AG04450 (cell line): ENCODE results near the gene MTMR3. TPM values are rescaled to one million over a fixed set of nuclear protein-coding genes. Genes with fewer than 3 reads are reported as not detected.

Experiments
- CTCF ChIA-PET: fragments of 300-600, 350-600 bp; formaldehyde crosslinking; extraction: SDS; loops from one replicate; lab custom pipeline; 2022; ENCODE audit warnings: antibody characterized with exemption, inconsistent platforms; lab: Charles Lee
- POLR2A ChIA-PET: fragments of 350-600 bp; formaldehyde crosslinking; extraction: SDS; loops from one replicate; lab custom pipeline; 2021; ENCODE audit warnings: antibody characterized with exemption, inconsistent platforms; lab: Yijun Ruan, JAX
- DNase-seq: peaks from one replicate; pipeline ENCODE4 v3.0.0-alpha.2; 2011; ENCODE audit warnings: low read depth, low spot score
- H3K27ac ChIP-seq: one replicate; pipeline ENCODE4 v1.5.1; 2012; ENCODE audit warnings: low read depth, low read length, control low read depth
- H3K27me3 ChIP-seq: one replicate; pipeline ENCODE4 v1.6.0; 2012; ENCODE audit warnings: low read length; ENCODE audit not compliant: control insufficient read depth, insufficient read depth
- H3K4me3 ChIP-seq: 2 replicates; pipeline ENCODE4 v1.5.1; 2011; ENCODE audit warnings: mild to moderate bottlenecking, low read depth, low read length, control low read depth
- H3K9me3 ChIP-seq: 2 replicates; pipeline ENCODE4 v1.5.1; 2012; ENCODE audit warnings: low read length; ENCODE audit not compliant: control insufficient read depth, insufficient read depth
- polyA plus RNA-seq: library from polyadenylated mRNA; depleted of rRNA; stranded (reverse); fragments of >200 nt; gene quantifications from 2 replicates; pipeline ENCODE4 v1.2.3, GENCODE V29; 2011
- TF ChIP-seq, protein P1 (sequence below): IDR thresholded peaks from 2 replicates; pipeline ENCODE4 v1.5.1; 2011; ENCODE audit warnings: low read depth, low read length, control low read depth, inconsistent platforms

The MTMR3 gene
- polyA plus RNA-seq, 1 experiment: 27.8 TPM

DNA sequence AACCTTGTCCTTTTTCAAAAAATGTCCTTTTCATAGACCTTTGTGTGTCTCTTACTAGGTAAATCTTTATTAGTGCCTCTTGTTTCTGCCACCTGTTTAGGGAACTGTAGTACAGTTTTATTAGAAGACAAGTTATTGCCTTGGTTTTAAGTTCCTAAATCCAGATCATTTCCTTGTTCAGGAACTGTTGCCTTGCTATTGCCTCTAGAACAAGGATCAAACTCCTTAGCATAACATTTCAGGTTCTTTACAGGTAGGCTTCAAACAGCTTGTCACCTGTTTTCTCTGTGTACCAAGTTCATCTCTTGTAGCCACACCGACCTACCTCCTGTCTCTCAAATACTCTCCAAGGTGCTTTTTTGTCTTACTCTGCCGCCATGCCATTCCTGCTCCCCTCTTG lies 75.2 kb downstream of the MTMR3 start:
- H3K4me3 ChIP-seq: no peak overlapping the region
- POLR2A ChIA-PET: no interaction called here
- H3K27ac ChIP-seq: no peak overlapping the region
- TF ChIP-seq, protein P1, sequence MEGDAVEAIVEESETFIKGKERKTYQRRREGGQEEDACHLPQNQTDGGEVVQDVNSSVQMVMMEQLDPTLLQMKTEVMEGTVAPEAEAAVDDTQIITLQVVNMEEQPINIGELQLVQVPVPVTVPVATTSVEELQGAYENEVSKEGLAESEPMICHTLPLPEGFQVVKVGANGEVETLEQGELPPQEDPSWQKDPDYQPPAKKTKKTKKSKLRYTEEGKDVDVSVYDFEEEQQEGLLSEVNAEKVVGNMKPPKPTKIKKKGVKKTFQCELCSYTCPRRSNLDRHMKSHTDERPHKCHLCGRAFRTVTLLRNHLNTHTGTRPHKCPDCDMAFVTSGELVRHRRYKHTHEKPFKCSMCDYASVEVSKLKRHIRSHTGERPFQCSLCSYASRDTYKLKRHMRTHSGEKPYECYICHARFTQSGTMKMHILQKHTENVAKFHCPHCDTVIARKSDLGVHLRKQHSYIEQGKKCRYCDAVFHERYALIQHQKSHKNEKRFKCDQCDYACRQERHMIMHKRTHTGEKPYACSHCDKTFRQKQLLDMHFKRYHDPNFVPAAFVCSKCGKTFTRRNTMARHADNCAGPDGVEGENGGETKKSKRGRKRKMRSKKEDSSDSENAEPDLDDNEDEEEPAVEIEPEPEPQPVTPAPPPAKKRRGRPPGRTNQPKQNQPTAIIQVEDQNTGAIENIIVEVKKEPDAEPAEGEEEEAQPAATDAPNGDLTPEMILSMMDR: no peak
- CTCF ChIA-PET: no interaction called here
- no peaks in the 10 kb centered on the region for H3K9me3 ChIP-seq
- H3K27me3 ChIP-seq: no peaks in the 10 kb centered on the region
- DNase-seq: no peak

DNA sequence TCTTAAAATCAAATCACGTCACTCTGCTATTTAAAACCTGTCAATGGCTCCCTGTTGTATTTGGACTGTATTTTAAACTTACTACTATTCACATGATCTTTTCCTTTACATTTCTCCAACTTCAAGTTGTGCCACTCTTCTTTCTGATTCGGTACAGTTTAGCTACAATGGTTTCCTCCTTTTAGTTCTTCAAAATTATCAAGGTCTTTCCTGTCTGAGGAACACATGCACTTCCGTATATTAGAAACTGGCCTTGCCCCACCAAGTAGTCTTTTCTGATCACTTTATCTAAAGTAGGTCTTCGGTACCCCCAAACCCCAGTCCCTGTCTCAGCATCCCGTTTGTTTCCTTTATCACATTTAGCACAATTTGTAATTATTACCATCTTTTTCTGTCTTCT lies 81.8 kb downstream of the MTMR3 start:
- TF ChIP-seq, protein P1: no peak
- no peak for DNase-seq
- ChIA-PET POLR2A (no interaction called here), CTCF (no interaction called here)
- H3K9me3 ChIP-seq: no peaks in the 10 kb centered on the region
- H3K4me3 ChIP-seq: no peak overlapping the region
- H3K27ac ChIP-seq: no peak overlapping the region
- H3K27me3 ChIP-seq: no peaks in the 10 kb centered on the region

DNA sequence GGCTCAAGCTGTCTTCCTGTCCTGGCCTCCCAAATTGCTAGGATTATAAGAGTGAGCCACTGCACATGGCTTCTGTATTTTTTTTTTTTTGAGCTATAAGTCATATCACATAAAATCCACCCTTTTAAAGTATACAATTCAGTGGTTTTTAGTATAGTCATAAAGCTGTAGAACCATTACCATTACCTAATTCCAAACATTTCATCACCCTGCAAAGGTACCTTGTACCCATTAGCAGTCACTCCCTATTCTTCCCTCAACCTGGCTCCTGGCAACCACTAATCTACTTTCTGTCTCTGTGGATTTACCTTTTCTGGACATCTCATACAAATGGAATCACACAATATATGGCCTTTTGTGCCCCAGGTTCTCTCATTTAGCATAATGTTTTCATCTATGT lies 84.5 kb downstream of the MTMR3 start:
- no peak for DNase-seq
- Histone ChIP-seq H3K9me3 (no peaks in the 10 kb centered on the region), H3K27me3 (no peaks in the 10 kb centered on the region), H3K27ac (no peak overlapping the region), H3K4me3 (no peak overlapping the region)
- TF ChIP-seq, protein P1: no peak
- POLR2A ChIA-PET: interaction anchor here (0.6 to 0.7 kb wide), 2 partner anchors 125 to 279 kb away, joined by 4 read pairs; no protein-coding TSS in a partner anchor
- CTCF ChIA-PET: interaction anchor here (1.1 kb wide), 1 partner anchor 121 kb away, joined by 4 read pairs; no protein-coding TSS in a partner anchor

DNA sequence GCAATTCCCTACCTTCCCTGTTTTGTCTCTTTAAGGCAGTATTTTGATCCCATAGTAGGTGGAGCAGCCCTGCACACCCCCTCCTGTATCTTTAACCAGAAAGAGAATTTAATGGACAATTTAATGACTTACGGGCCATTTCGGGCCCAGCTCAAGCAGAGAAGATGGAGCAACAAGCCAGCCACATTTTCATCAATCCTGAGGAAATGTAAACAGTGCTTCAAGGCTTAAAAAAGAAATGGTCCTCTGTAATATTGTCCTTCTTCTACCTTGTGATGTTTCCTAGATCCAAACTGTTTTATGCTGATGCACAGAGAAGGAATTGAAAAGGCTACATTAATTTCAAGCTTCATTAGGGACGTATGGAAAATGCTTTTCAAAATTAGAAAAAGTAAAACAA lies 88.6 kb downstream of the MTMR3 start:
- DNase-seq: no peak
- Histone ChIP-seq H3K4me3 (no peak overlapping the region), H3K27me3 (no peaks in the 10 kb centered on the region), H3K27ac (no peak overlapping the region), H3K9me3 (no peaks in the 10 kb centered on the region)
- TF ChIP-seq, protein P1: no peak
- ChIA-PET POLR2A (interaction anchor here (0.6 kb wide), 1 partner anchor 325 kb away, joined by 7 read pairs; no protein-coding TSS in a partner anchor), CTCF (interaction anchor here (1.0 kb wide), 1 partner anchor 34 kb away, joined by 4 read pairs; no protein-coding TSS in a partner anchor)

DNA sequence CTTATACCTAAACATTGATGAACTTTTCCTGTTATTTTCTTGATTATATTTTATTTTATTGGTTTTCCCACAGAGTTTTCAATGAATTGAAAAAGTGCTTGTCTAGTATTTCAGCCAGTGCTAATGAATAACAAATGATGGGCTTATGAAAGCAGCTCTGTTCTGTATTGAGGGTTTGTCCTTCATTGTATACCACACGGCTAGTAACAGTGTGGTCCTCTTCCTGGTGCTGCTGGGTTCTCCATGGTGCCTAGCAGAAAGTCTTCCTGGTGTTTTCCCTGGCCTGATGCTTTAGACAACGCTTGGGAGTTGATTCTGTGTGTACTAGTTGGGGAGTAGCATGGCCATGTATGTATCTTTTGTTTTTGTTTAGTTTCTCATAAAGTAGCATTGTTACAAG lies 89.1 kb downstream of the MTMR3 start:
- no peak overlapping the region for H3K27ac ChIP-seq
- H3K27me3 ChIP-seq: no peaks in the 10 kb centered on the region
- H3K9me3 ChIP-seq: no peaks in the 10 kb centered on the region
- DNase-seq: no peak
- ChIA-PET CTCF (no interaction called here), POLR2A (no interaction called here)
- H3K4me3 ChIP-seq: no peak overlapping the region
- TF ChIP-seq, protein P1: no peak
